Right lobe of liver (tissue), 4 donors: ENCODE measurements around the gene DGKE.

Source experiments
- CTCF ChIP-seq, 4 donors: fragments of 200-600 bp in 3 of 4; fragments of 450-650 bp in 1 of 4; IDR thresholded peaks; one replicate each; pipeline versions ENCODE4 v1.5.1 to v1.8.0; 2016 to 2022; ENCODE audit warnings: antibody characterized with exemption in 4 of 4, mild to moderate bottlenecking in 2 of 4
- POLR2A ChIP-seq: fragments of 450-650 bp; IDR thresholded peaks from one replicate; pipeline ENCODE4 v1.6.1; 2017; ENCODE audit warnings: antibody characterized with exemption, mild to moderate bottlenecking
- donor health status: DM: no; HTN: no; CAD: no.
- donor health status: DM: no; HTN: no; CAD: no.
- donor health status: DM: no; HTN: yes; CAD: no.

DNA sequence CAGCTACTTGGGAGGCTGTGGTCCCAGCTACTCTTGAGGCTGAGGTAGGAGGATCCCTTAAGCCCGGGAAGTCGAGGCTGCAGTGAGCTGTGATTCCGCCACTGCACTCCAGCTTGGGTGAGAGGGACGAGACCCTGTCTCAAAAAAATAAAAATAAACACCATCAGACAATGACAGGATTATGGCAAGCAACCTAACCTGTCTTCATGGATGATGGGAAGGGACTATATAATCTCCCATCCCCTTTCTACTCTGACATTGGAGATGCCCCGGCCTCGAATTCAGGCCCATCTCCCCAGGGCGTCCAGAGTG lies 79.0 kb downstream of the DGKE start:
- no peak for TF ChIP-seq POLR2A
- no peak for TF ChIP-seq CTCF (IDR thresholded peaks at IDR 0.05)
